Fibroblast of lung (primary cell): ENCODE results near the gene IFIT1B.

Experiments used
- CTCF ChIP-seq, 2 donors: IDR thresholded peaks in 1 of 2; conservative IDR thresholded peaks in 1 of 2; 1 replicate in 1 of 2; 2 replicates in 1 of 2; pipeline ENCODE4 v1.5.1; 2011 to 2012; ENCODE audit warnings: low read length in 2 of 2, control low read depth in 1 of 2, inconsistent platforms in 1 of 2, low read depth in 1 of 2, mild to moderate bottlenecking in 1 of 2
- EZH2 ChIP-seq: IDR thresholded peaks from 2 replicates; pipeline ENCODE4 v1.5.1; 2012; ENCODE audit warnings: low read length, control low read depth, mild to moderate bottlenecking; ENCODE audit errors: missing control alignments

GRCh38 chr10:89335226-89335625, 42.6 kb upstream of the IFIT1B start:
- TF ChIP-seq CTCF (conservative IDR thresholded peaks at IDR 0.05 in 1 of 2, IDR thresholded peaks at IDR 0.05 in 1 of 2; ENCODE audit: low read depth in 1 of 2, low read length in 2 of 2) (no peak), EZH2 (no peak)
